Measurements from ENCODE around the gene C16orf95. TPM values are rescaled to one million over a fixed set of nuclear protein-coding genes. Genes with fewer than 3 reads are reported as not detected.

Gene C16orf95
- total RNA-seq, 1 donor from 2014 or later: 6.9 TPM

DNA sequence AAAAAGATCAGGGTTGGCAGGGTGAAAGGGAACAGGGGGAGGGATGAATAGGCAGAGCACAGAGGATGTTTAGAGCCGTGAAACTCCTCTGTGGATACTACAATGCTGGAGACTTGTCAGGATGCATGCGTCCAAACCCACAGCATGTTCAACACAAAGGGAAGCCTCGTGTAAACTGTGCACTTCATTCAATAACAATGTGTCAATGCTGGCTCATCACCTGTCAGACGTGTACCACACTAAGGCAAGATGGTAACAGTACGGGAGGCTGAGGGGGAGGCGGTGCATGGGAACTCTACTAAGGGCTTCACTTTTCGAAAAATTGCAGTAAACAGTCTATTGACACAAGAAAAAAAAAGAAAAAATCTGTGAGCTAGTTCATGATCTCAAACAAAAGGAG lies 63.7 kb downstream of the C16orf95 start:
- DNase-seq (ENCODE audit: low spot score): peak; percentile 24
- no peaks in the 10 kb centered on the region for H3K27me3 Mint-ChIP-seq (ENCODE audit: low read depth)
- H3K4me3 Mint-ChIP-seq (ENCODE audit: unreplicated experiment): no peak overlapping the region
- TF ChIP-seq, protein P1, sequence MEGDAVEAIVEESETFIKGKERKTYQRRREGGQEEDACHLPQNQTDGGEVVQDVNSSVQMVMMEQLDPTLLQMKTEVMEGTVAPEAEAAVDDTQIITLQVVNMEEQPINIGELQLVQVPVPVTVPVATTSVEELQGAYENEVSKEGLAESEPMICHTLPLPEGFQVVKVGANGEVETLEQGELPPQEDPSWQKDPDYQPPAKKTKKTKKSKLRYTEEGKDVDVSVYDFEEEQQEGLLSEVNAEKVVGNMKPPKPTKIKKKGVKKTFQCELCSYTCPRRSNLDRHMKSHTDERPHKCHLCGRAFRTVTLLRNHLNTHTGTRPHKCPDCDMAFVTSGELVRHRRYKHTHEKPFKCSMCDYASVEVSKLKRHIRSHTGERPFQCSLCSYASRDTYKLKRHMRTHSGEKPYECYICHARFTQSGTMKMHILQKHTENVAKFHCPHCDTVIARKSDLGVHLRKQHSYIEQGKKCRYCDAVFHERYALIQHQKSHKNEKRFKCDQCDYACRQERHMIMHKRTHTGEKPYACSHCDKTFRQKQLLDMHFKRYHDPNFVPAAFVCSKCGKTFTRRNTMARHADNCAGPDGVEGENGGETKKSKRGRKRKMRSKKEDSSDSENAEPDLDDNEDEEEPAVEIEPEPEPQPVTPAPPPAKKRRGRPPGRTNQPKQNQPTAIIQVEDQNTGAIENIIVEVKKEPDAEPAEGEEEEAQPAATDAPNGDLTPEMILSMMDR (IDR thresholded peaks at IDR 0.05): no peak
- no peak overlapping the region for H3K27ac Mint-ChIP-seq (ENCODE audit: unreplicated experiment)
- H3K36me3 Mint-ChIP-seq (ENCODE audit: low read depth): peaks cover 2% of the 10 kb centered on the region
- H3K9me3 Mint-ChIP-seq (ENCODE audit: low read depth): peaks cover 6% of the 10 kb centered on the region
- peaks cover 2% of the 10 kb centered on the region for H3K4me1 Mint-ChIP-seq (ENCODE audit: low read depth)

Other genes starting within 250 kb of the C16orf95 start
- gene FBXO31, start 66.4 kb upstream of the C16orf95 start, total RNA-seq: 30.3 to 37.2 TPM (median 30.6 TPM) in 3 replicates
- 139 to 189 TPM (median 186 TPM) in 3 replicates for gene MAP1LC3B, start 74.9 kb upstream of the C16orf95 start, total RNA-seq
- gene ZCCHC14, start 175.6 kb upstream of the C16orf95 start, total RNA-seq: 28.0 to 29.6 TPM (median 29.6 TPM) in 3 replicates

Data from chondrocyte (in vitro differentiated cells).